ENCODE measurements around the gene PANK4. TPM values are rescaled to one million over a fixed set of nuclear protein-coding genes. Genes with fewer than 3 reads are reported as not detected.

PANK4 gene
- total RNA-seq = 100 to 1,000 TPM in 1 of 6 donors, 10 to 100 TPM in 5; 20.7 to 123 (median 36.9) TPM

DNA sequence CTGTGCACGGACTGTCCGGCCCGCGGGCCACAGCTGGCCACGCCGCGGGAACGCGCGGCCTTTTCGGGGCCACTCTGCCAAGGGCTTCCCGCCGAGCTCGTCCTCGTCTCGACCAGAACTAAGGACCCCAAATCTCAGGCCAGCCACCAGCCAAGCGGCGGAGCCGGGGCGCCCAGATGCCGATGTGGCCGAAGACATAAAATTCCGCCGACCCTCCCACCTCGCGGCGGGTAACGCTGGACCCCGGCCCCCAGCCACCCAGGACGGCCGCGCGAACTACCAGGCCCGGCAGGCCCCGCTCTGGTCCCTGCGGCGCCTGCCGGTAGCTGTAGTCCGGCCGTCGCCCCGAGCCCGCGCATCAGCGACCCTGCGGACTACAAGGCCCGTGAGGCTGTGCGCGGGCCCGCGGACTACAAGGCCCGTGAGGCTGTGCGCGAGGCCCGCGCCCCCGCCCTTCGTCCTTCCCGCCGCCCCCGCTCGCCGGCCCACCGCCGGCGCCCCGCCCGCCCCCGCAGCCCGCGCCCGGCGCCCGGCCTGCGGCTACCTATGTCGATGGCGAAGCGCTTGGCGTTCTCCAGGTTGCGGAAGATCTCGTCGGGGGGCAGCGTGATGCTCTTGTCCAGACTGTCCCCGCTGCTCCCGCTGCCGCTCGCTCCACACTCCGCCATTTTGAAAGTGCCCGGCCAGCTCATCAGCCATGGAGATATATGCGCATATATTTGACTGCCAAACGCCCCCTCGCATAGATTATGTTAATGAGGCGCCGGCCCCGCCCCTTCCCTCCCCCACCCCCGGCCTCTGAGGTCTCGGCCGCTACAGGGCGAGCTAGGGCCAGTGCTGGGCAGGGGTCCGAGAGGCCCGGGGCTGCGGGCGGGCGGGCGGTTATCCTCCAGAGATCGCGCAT is at the start of gene PANK4:
TSS of gene PANK4 (minus strand) at position 677 of the 904 bp plus-strand sequence. CDS start at position 668, 9 bp downstream.
- 1 to 2% methylated on average over 19 to 49 of the region's 107 CpGs for WGBS, 2 donors
- peak; percentile 96 to 97 for ATAC-seq (ENCODE audit: low FRiP score in 2 of 2)
- H3K36me3 ChIP-seq = peaks cover 2 to 6% (median 5%) of the 10 kb centered on the region in 4 donors
- H3K4me3 ChIP-seq = peak within 1 kb of the TSS; percentile 80 to 96 (median 90)
- TF ChIP-seq, protein P1, sequence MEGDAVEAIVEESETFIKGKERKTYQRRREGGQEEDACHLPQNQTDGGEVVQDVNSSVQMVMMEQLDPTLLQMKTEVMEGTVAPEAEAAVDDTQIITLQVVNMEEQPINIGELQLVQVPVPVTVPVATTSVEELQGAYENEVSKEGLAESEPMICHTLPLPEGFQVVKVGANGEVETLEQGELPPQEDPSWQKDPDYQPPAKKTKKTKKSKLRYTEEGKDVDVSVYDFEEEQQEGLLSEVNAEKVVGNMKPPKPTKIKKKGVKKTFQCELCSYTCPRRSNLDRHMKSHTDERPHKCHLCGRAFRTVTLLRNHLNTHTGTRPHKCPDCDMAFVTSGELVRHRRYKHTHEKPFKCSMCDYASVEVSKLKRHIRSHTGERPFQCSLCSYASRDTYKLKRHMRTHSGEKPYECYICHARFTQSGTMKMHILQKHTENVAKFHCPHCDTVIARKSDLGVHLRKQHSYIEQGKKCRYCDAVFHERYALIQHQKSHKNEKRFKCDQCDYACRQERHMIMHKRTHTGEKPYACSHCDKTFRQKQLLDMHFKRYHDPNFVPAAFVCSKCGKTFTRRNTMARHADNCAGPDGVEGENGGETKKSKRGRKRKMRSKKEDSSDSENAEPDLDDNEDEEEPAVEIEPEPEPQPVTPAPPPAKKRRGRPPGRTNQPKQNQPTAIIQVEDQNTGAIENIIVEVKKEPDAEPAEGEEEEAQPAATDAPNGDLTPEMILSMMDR (IDR thresholded peaks at IDR 0.05) = peak in 3 of 6 experiments; percentile 16 to 50 (median 40)
- no peak for TF ChIP-seq EP300 (IDR thresholded peaks at IDR 0.05)
- peak in 1 of 4 donors; percentile 68 for TF ChIP-seq POLR2A (IDR thresholded peaks at IDR 0.05)
- peak; percentile 56 to 66 for TF ChIP-seq POLR2AphosphoS5 (IDR thresholded peaks at IDR 0.05)
- H3K4me1 ChIP-seq = peaks cover 60 to 74% (median 67%) of the 10 kb centered on the region in 4 donors
- H3K9me3 ChIP-seq = no peaks in the 10 kb centered on the region
- peak within 1 kb of the TSS; percentile 64 to 88 (median 80) for H3K27ac ChIP-seq
- DNase-seq = peak; percentile 97 to 98
- peaks cover 0 to 24% (median 12%) of the 10 kb centered on the region in 4 donors for H3K27me3 ChIP-seq

DNA sequence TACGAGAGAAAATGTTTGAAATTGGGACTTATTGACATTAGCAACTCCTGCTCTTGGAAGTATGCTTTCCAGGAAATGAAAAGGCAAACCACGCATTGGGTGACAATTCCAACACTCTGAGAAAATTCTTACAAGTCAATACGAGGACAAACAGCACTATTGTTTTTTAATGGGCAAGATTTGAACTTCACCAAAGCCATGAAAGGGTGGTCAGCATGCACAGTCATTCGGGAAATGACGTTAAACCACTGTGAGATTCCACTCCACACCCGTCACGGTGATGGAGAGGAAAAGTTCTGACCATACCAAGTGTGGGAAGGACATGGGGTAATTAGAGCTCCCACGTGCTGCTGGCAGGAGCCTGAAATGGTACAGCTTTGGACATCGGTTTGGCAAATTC is 48.0 kb upstream of the PANK4 start:
- peaks cover 27 to 38% (median 32%) of the 10 kb centered on the region in 4 donors for H3K4me1 ChIP-seq
- no peaks in the 10 kb centered on the region for H3K36me3 ChIP-seq
- no peak overlapping the region for H3K27ac ChIP-seq
- peaks cover 0 to 6% (median 2%) of the 10 kb centered on the region in 4 donors for H3K9me3 ChIP-seq
- TF ChIP-seq, protein P1 (IDR thresholded peaks at IDR 0.05) = no peak
- no peak for TF ChIP-seq EP300 (IDR thresholded peaks at IDR 0.05)
- no peak for TF ChIP-seq POLR2A (IDR thresholded peaks at IDR 0.05)
- no peak for TF ChIP-seq POLR2AphosphoS5 (IDR thresholded peaks at IDR 0.05)
- H3K4me3 ChIP-seq = no peak overlapping the region
- ATAC-seq (ENCODE audit: low FRiP score in 2 of 2) (no peak), DNase-seq (no peak)
- 78 to 81% methylated on average over 9 of the region's 9 CpGs for WGBS, 2 donors
- no peaks in the 10 kb centered on the region for H3K27me3 ChIP-seq

DNA sequence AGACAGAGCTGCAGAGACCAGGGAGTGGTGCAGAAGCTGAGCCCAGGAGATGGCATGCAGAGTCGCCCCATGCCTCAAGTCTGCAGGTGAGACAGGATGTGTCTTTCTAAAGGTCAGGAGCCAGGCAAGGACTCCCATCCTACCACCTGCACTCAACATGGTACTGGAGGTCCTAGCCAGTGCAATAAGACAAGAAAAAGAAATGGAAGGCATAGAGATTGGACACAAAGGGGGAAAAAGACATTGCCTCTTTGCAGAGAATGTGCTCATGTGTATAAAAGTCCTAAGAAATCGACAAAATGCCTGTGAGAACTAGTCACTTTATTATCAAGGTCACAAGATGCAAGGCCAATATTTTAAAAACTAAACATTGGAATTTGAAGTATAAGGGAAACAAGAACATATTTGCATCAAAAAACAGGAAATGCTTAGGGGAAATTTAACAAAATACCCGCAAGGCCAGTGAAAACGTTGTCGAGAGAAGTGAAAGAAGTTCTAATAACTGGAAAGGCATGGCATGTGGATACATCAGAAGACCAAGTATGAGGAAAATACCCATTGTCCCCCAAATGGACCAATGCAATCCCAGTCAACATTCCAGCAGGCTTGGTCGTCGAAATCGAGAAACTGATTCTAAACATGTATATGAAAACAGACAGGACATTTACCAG is 47.0 kb upstream of the PANK4 start:
- H3K27ac ChIP-seq = no peak overlapping the region
- WGBS, 2 donors = 83 to 85% methylated on average over 8 of the region's 8 CpGs
- no peak for ATAC-seq (ENCODE audit: low FRiP score in 2 of 2)
- peaks cover 23 to 30% (median 25%) of the 10 kb centered on the region in 4 donors for H3K4me1 ChIP-seq
- TF ChIP-seq POLR2AphosphoS5 (IDR thresholded peaks at IDR 0.05) = no peak
- no peak for TF ChIP-seq POLR2A (IDR thresholded peaks at IDR 0.05)
- TF ChIP-seq EP300 (IDR thresholded peaks at IDR 0.05) = no peak
- TF ChIP-seq, protein P1 (IDR thresholded peaks at IDR 0.05) = no peak
- no peaks in the 10 kb centered on the region for H3K27me3 ChIP-seq
- H3K9me3 ChIP-seq = peaks cover 0 to 6% (median 2%) of the 10 kb centered on the region in 4 donors
- no peak overlapping the region for H3K4me3 ChIP-seq
- DNase-seq = no peak
- H3K36me3 ChIP-seq = no peaks in the 10 kb centered on the region

DNA sequence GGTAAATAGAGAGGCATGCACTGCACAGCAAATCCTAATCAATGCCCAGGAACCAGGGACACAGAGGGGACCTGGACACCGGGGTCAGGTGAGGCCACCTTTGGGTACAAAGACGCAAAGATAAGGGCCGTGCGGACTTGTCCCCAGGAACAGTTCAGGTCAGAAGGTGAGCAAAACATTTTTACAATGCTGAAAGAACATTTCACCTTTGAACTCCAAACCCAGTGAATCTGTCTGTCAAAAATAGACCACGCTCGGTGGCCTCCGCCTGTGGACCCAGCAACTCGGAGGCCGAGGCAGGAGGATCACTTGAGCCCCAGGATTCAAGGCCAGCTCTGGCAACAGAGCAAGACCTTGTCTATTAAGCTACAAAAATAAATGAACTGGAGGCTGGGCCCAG is 45.0 kb upstream of the PANK4 start:
- TF ChIP-seq POLR2AphosphoS5 (IDR thresholded peaks at IDR 0.05) (no peak), EP300 (IDR thresholded peaks at IDR 0.05) (no peak), POLR2A (IDR thresholded peaks at IDR 0.05) (no peak)
- TF ChIP-seq, protein P1 (IDR thresholded peaks at IDR 0.05) = no peak
- Histone ChIP-seq H3K36me3 (no peaks in the 10 kb centered on the region), H3K4me3 (no peak overlapping the region), H3K27ac (no peak overlapping the region), H3K9me3 (peaks cover 0 to 6% (median 2%) of the 10 kb centered on the region in 4 donors), H3K27me3 (no peaks in the 10 kb centered on the region), H3K4me1 (peaks cover 8 to 11% (median 8%) of the 10 kb centered on the region in 4 donors)
- no peak for DNase-seq
- WGBS, 2 donors = 92 to 93% methylated on average over 9 of the region's 9 CpGs
- ATAC-seq (ENCODE audit: low FRiP score in 2 of 2) = no peak
